Measurements from ENCODE around the gene POMT1.

DNA sequence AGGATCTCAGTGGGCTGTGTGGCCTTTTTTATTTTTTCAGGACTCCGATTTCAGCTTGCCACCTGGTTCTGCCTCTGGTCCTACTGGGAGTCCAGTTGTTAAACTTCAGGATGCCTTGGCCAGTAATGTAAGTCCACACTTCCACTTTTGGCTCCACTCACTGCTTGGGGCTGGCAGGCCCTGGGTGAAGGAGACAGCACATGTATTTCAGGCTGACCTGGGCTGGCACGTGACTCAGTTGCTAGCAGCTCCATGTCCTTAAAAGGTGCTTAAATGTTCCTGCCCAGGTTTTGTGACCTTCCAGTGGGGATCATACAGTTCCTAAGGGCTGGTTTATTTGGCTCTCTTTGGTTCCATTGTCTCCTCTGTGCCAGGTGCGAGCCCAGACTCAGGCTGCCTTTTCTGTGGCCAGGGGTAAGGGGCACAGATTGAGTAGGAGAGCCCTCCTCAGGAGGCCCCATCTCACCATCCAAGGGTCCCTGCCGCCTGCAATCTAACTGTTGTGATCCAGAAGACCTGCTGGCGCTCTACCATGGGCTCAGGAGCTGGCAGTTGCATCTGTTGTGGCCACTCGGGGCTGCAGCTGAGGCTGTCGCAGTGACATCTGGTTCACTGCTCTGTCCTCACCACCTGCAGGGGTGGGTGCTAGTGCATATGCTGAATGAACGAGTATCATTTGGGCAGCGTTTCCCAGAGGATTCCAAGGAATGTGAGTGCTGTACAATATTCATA is 19.2 kb upstream of the POMT1 start:
- no peak for TF ChIP-seq GATA3 (IDR thresholded peaks at IDR 0.05; ENCODE audit: low read depth, low read length)
- TF ChIP-seq GATA2 (IDR thresholded peaks at IDR 0.05; ENCODE audit: low read depth, low read length), result no peak
